Measurements from ENCODE around the gene ATG101. TPM values are rescaled to one million over a fixed set of nuclear protein-coding genes. Genes with fewer than 3 reads are reported as not detected.

The ATG101 gene
- total and polyA plus RNA-seq, 3 experiments from 2014 or later = 25.5 to 56.2 (median 49.7) TPM

Other genes with a start within 250 kb of the ATG101 start
- gene FIGNL2, start 221.3 kb upstream of the ATG101 start, total RNA-seq = under 1 TPM; 0.42 to 0.70 TPM
- gene FIGNL2, start 221.3 kb upstream of the ATG101 start, polyA plus RNA-seq = 0.12 TPM
- gene ANKRD33, start 181.9 kb upstream of the ATG101 start, total RNA-seq = not detected
- not detected for gene ANKRD33, start 181.9 kb upstream of the ATG101 start, polyA plus RNA-seq
- gene ACVRL1, start 162.5 kb upstream of the ATG101 start, total RNA-seq = under 1 TPM in 1 of 2 experiments, not detected in 1; 0.07 TPM
- gene ACVRL1, start 162.5 kb upstream of the ATG101 start, polyA plus RNA-seq = not detected
- 1 to 10 TPM; 7.8 to 8.7 TPM for gene ACVR1B, start 118.3 kb upstream of the ATG101 start, total RNA-seq
- gene ACVR1B, start 118.3 kb upstream of the ATG101 start, polyA plus RNA-seq = 1.3 TPM
- gene TAMALIN, start 63.0 kb upstream of the ATG101 start, total RNA-seq = 1 to 10 TPM; 7.3 to 8.4 TPM
- gene TAMALIN, start 63.0 kb upstream of the ATG101 start, polyA plus RNA-seq = 1.4 TPM
- gene NR4A1, start 18.5 kb upstream of the ATG101 start, total RNA-seq = 10 to 100 TPM; 20.4 to 23.4 TPM
- gene NR4A1, start 18.5 kb upstream of the ATG101 start, polyA plus RNA-seq = 0.84 TPM
- gene SMIM41, start 9.7 kb downstream of the ATG101 start, total RNA-seq = not detected
- not detected for gene SMIM41, start 9.7 kb downstream of the ATG101 start, polyA plus RNA-seq
- not detected for gene KRT80, start 122.0 kb downstream of the ATG101 start, total RNA-seq
- not detected for gene KRT80, start 122.0 kb downstream of the ATG101 start, polyA plus RNA-seq
- gene KRT7, start 163.3 kb downstream of the ATG101 start, total RNA-seq = 1 to 10 TPM; 3.2 to 5.6 TPM
- not detected for gene KRT7, start 163.3 kb downstream of the ATG101 start, polyA plus RNA-seq
- under 1 TPM in 1 of 2 experiments, not detected in 1; 0.31 TPM for gene KRT86, start 204.7 kb downstream of the ATG101 start, total RNA-seq
- not detected for gene KRT86, start 204.7 kb downstream of the ATG101 start, polyA plus RNA-seq
- not detected for gene KRT81, start 221.6 kb downstream of the ATG101 start, total RNA-seq
- not detected for gene KRT81, start 221.6 kb downstream of the ATG101 start, polyA plus RNA-seq